HG03045 (cell line): ENCODE measurements around the gene PNPLA8.
A peak's percentile ranks its signal among the peaks of the same experiment; 100 is the strongest.
"Not testable (repeated sequence)": the region's sequence is repeated elsewhere in the genome, so short reads cannot be mapped to it uniquely, and the experiment has no call there.

Source experiments
- ATAC-seq: cut with Tn5 transposase; IDR thresholded peaks from one replicate; pipeline ENCODE4 v1.9.1; 2021; ENCODE audit warnings: mild to moderate bottlenecking, moderate library complexity; ENCODE audit not compliant: unreplicated experiment

PNPLA8 gene

DNA sequence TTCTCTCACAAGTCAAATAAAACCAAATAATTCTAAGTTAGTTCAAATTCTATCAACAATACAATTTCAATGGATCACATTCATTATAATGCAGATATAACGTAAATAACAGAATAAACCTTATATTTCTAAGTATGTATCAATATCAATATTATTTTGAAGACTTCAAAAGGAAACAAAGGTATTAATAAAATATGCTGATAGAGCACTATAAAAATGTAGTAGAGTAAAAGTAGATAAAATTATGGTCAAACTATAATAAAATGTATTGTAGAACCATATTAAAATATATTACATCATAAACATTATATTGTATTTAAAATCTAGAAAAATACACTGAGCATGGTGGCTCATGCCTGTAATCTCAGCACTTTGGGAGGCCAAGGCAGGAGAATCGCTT is 46.2 kb downstream of the PNPLA8 start:
- ATAC-seq, result no peak

- no peak for ATAC-seq
These were observed 46.8 kb downstream of the PNPLA8 start for GRCh38 chr7:108479118-108479517.

- no peak for ATAC-seq
These were observed 57.7 kb downstream of the PNPLA8 start for GRCh38 chr7:108468246-108468645.

- ATAC-seq, result no peak
These were observed 58.5 kb downstream of the PNPLA8 start for GRCh38 chr7:108467391-108467790.

GRCh38 chr7:108466322-108466721 is 59.6 kb downstream of the PNPLA8 start:
- ATAC-seq, result not testable (repeated sequence)

DNA sequence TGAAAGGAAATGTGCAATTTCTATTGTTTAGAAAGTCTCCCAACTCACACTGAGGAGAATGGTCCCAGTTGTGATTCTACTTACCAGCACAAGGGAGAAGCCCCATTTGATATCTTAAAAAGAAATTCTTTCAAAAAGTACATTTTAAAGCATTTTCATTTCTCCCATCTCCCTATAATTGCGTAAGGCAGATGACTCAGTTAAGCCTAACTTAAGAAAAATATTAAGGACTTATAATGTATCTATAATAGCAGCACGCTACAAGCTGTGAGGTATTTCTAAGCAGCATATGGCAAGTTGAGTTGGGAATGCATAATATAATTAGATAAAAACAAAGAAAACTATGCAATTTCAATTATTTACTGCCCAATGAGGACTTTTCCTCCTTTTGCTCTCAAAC is 61.2 kb downstream of the PNPLA8 start:
- ATAC-seq, result no peak

GRCh38 chr7:108463613-108464012 is 62.3 kb downstream of the PNPLA8 start:
- ATAC-seq, result no peak

DNA sequence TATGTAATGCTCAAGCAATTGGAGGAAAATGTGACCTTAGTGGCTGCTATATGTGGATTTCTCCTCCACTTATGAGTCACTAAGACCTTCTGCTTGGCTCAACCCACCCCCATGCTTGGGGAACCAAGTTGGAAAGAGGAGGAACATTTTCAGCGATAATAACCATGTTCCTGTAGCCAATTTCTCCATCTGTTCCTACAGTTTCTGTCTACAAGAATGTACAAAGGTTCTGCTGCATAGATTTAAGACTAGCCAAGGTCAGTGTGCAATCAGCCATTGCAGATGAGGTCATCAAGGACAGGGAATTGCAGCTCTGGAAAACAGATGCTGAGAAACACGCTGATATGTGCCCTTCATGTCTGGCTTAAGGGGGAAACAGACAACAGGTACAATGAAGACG is 64.1 kb downstream of the PNPLA8 start:
- ATAC-seq, result no peak

DNA sequence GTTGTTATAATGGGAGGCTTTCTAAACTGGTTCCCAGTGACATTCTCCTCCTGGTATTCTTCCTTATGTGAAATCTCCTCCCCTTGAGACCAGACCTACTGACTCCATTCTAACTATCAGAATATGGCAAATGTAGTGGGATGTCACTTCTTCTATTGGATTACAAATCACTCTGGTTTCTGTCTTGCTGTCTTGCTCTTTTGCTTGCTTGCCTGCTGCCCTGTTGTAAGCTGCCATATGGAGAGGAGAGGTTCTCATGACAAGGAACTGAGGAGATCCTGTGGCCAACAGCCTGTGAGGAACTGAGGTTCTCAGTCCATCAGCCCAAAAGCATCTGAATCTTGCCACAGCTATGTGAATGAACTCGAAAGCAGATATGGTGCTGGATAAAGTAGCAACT is 65.0 kb downstream of the PNPLA8 start:
- no peak for ATAC-seq

DNA sequence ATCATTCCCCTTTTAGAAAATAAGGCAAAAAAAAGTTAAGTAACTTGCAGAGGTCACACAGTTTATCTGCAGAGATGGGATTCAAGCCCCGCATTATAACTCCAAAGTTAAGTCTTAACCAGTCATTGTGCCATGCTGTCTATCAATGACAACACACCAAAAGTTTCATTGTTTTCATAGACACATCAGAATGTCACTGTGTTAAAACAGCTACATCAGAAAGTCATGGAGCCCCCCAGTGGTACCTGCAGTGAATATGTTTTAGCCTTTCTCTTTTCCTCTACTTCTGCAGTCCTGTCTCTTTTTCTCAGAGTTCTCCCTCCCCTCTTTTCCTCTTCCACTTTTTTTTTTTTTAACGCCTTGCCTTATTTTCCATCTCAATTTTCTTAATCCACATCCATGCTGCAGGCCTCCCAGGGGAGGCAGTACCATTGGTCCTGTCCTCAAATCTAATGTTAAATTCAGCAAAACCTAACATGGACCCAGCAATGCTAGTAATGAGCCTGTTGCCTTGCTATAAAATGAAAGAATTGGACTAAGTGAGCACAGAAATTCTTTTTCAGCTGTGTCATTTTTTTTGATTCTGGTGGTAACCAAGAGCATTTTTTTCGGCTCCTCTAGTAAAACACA is 65.9 kb downstream of the PNPLA8 start:
- no peak for ATAC-seq

GRCh38 chr7:108457871-108458270 is 68.1 kb downstream of the PNPLA8 start:
- no peak for ATAC-seq

DNA sequence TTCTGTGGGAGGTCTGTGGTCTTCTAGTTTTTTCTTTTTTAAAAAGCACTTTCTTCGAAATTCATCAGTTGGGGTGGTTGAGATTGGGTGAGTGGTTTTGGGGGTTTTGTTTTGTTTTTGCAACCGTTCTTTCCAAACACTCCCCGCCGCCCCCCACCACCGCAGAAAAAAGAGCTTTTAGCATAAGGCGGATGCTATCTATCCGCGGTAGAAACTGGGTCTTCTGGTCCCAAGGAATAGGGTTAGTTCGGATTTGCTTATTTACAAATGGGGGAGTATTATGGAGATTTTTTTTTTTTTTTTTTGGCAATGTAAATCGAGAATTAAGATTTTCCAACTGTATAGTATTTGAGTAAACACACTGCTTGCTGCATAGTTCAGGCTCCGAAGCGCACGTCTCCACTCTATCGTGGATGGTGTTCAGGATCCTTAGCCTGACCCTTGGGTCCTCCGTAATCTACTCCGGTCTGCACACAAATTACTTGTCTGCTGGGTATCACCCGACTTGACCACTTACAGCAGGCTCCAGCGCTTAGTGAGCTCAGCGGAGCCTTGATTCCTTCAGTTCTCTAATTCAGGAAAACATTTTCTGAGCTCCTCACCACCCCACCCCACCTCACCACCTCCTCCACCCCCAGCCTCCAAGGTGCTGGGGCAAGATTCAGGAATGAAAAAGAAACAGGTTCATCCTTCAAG is 68.9 kb downstream of the PNPLA8 start:
- no peak for ATAC-seq

DNA sequence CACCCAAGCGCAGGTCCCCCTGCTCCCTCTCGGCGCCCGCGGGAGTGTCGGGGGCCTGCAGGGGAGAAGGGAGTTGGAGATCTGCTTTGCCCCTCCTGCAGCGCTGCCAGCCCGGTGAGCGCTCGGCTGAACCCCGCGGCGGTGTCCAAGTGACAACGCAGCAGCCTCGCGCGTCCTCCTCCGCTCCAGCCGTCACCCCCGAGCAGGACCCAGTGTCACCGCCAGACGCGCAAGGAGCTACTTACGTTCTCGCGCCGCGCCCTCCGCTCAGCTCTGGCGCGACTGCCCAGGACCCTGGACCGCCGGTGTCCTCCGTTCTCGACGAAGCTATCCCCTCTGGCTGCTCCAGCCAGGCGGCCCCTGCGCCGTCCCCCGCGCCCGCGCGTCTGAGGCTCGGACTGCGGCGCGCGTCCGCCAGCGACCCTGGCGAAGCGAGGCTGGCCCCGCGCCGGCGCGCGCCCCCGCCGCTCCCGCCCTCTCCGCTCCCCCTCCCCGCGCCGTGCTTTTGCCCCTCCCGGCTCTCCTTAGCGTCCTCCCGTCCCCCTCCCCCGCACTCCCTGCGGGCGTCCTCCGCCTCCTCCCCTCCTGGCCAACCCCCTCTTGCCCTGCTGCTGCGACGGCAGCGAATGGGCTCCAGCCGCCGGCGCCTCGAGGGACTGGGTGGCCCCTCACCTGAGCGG is 69.8 kb downstream of the PNPLA8 start, which contains the start of gene NRCAM:
NRCAM (minus strand) TSS at position 439 of the 680 bp plus-strand sequence. CDS start 216,372 bp downstream, outside the sequence.
- no peak for ATAC-seq

GRCh38 chr7:108455551-108455997 is 70.4 kb downstream of the PNPLA8 start:
- ATAC-seq, result no peak

DNA sequence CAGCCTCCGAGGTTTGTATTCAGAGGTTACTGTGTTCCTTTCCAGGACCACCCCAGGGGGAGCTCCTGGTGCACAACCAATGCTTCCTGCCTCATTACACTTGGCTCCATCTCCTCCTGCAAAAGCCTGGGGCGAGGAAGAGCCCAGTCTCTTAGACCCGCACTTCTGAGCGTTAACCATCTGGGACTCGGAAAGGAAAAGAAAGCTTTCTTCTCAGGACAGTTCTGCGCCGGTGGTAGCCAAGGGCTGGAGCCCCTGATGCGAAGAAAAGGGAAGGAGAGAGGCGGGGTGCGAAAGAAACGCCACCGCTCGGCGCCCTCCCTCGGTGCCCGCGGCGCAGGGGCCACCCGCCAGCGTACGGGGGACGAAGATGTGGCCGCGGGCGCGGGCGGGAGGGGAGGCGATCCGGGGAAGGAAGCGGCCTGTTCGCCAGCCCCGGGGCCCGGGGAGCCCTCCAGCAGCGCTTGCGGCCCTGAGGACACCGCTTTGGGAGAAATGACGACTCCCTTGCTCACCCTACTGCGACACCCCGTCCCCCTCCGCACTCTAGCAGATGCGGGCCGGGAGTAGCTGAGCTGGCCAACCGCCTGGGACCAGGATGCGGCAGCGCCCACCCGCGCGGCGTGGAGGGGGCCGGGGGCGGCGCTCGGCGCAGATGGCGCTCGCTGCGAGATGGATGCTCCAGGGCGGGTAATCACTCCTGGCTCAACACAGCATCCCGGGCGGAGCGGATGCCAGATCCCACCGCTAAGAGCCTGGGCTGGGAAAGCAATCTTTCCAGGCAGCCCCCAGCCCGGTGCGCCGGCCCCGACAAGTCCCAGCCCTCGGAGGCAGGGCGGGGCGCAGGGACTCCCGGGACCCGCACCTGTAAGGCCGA is 71.0 kb downstream of the PNPLA8 start:
- no peak for ATAC-seq

- no peak for ATAC-seq
These were observed 71.6 kb downstream of the PNPLA8 start for GRCh38 chr7:108454317-108454673.

GRCh38 chr7:108453320-108453719 is 72.6 kb downstream of the PNPLA8 start:
- no peak for ATAC-seq

DNA sequence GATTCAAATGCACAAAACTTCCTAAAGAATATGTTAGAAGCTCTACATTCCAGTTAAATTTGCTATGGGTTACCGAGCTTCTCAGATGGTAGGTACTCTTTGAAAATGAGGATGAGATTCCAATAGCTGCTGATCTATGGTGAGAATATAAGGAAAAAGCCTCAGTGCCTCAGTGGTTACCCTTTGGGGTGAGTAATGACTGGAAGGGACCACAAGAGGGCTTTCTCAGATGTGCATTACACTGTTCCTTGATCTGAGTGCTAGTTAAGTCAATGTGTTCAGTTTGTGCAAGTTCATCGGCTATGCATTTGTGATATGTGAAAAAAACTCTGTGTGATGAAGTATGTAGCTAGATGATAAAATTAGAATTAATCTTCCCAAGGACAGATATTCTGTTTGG is 73.2 kb downstream of the PNPLA8 start:
- peak; percentile 39 for ATAC-seq

DNA sequence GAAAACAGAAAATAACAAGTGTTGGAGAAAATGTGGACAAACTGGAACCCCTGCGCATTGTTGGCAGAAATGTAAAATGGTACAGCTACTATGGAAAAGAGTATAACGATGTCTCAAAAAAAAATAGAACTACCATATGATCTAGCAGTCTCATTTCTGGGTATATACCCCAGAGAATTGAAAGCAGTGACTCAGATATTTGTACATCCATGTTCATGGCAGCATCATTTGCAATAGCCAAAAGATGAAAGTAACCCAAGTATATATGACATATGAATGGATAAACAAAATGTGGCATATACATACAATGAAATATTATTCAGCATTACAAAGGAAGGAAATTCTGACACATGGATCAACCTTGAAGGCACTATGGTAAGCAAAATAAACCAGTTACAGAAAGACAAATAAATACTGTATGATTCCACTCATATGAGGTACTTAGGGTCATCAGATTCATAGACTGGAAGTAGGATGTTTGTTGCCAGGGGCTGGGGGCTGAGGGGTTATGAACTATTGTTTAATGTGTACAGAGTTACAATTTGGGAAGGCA is 74.6 kb downstream of the PNPLA8 start:
- ATAC-seq, result no peak

DNA sequence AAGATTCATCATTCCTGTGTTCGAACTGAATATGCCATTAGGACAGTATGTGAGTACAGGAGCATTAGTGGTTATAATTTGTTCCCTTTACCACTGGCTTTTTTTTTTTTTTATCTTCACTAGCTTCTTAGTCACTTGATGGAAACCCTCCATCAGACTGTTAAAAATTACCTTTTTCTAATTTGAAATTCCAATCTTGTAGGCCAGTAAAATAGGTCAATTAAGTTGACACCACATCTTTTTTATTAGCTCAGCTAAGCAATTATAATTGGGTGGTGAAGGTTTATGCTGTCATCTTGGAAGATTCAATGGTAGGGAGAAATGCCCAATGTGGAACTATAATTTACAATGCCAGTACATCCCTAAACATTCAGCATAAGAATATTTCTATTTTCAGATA is 75.8 kb downstream of the PNPLA8 start:
- no peak for ATAC-seq

DNA sequence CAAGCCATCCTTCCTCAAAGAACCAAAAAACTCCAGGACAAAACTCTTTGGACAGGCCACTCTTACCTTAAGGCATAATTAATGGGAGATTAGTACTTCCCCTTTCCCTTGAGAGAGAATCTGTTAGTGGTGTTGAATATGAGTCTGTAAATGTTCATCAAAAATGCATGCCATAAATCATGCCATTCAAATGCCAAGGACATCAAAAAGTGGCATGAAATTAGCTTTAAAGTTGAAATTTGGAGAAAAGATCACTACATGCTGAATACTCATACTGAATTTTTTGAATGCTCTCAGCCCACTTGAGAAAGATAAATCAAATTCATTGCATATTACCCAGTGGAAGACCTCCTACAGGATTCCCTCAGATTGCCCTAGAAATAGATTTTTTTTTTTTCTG is 76.4 kb downstream of the PNPLA8 start:
- ATAC-seq, result no peak
